Chondrocyte (in vitro differentiated cells): ENCODE data around the gene MAP1B. TPM values are rescaled to one million over a fixed set of nuclear protein-coding genes. Genes with fewer than 3 reads are reported as not detected.

ENCODE experiments used
- DNase-seq: peaks from one replicate; pipeline ENCODE4 v3.0.0; 2021; ENCODE audit warnings: mixed read lengths, low spot score
- H3K27ac Mint-ChIP-seq: one replicate; pipeline ENCODE4 v1.8.0; 2021; ENCODE audit warnings: mild to moderate bottlenecking, moderate library complexity, mixed read lengths; ENCODE audit not compliant: unreplicated experiment
- H3K27me3 Mint-ChIP-seq: 2 replicates; pipeline ENCODE4 v1.8.0; 2021; ENCODE audit warnings: low read depth, mixed read lengths
- H3K36me3 Mint-ChIP-seq: 2 replicates; pipeline ENCODE4 v1.8.0; 2021; ENCODE audit warnings: low read depth, mixed read lengths
- H3K4me1 Mint-ChIP-seq: 2 replicates; pipeline ENCODE4 v1.8.0; 2021; ENCODE audit warnings: low read depth, mild to moderate bottlenecking, mixed read lengths
- H3K4me3 Mint-ChIP-seq: one replicate; pipeline ENCODE4 v1.8.0; 2021; ENCODE audit warnings: mild to moderate bottlenecking, moderate library complexity, mixed read lengths; ENCODE audit not compliant: unreplicated experiment
- H3K9me3 Mint-ChIP-seq: 2 replicates; pipeline ENCODE4 v1.8.0; 2021; ENCODE audit warnings: low read depth, mixed read lengths
- CTCF ChIP-seq: fragments of 200-600 bp; sonication (generic); IDR thresholded peaks from 2 replicates; pipeline ENCODE4 v1.5.0; 2021; ENCODE audit warnings: antibody characterized with exemption, mild to moderate bottlenecking, moderate library complexity
- total RNA-seq: library from RNA; stranded (reverse); gene quantifications from 3 replicates; pipeline ENCODE4 v1.2.1, GENCODE V29; 2021

MAP1B gene
- total RNA-seq, 1 donor from 2014 or later, result 411 TPM

DNA sequence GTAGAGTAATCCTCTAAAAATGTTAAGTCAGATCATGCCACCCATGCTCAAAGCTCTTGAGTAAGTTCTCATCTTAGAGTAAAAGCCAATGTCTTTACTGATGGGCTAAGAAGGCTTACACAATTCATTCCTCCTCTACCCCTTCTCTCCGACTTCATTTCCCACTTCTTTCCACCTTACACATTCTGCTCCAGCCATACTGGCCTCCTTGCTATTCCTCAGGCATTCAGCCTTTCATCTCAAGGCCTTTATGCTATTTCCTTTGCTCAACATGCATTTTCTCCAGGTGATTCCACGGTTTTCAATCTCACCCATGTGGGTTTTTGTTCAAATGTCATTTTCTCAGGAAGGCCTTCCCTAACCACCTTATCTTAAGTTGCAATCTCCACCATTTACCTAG lies 104.9 kb downstream of the MAP1B start:
- Mint-ChIP-seq H3K4me1 (peaks cover 49% of the 10 kb centered on the region), H3K4me3 (no peak overlapping the region), H3K36me3 (peaks cover 18% of the 10 kb centered on the region), H3K27ac (peak overlapping the region; percentile 87), H3K9me3 (no peaks in the 10 kb centered on the region), H3K27me3 (no peaks in the 10 kb centered on the region)
- no peak for TF ChIP-seq CTCF
- no peak for DNase-seq

DNA sequence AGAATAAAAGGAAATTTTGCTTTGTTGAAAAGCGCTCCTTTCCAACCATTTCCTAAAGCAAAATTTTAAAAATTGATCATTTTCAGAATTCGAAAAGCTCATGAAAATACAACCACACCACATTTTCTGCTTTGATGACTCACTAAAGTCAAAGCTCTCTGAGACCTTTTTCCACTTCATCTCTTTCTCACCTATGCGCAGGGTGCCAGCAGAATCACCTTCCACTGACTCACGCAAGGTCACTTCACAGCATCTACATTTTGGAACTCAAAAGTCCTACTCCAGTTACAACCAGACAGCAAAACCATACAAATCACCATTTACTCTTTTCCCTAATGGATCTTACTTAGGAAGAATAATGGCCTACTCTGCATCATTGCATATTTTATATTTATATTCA lies 106.2 kb downstream of the MAP1B start:
- H3K4me3 Mint-ChIP-seq, result no peak overlapping the region
- no peak for TF ChIP-seq CTCF
- H3K9me3 Mint-ChIP-seq, result no peaks in the 10 kb centered on the region
- peaks cover 22% of the 10 kb centered on the region for H3K36me3 Mint-ChIP-seq
- H3K27ac Mint-ChIP-seq, result no peak overlapping the region
- DNase-seq, result no peak
- H3K4me1 Mint-ChIP-seq, result peaks cover 41% of the 10 kb centered on the region
- H3K27me3 Mint-ChIP-seq, result no peaks in the 10 kb centered on the region

DNA sequence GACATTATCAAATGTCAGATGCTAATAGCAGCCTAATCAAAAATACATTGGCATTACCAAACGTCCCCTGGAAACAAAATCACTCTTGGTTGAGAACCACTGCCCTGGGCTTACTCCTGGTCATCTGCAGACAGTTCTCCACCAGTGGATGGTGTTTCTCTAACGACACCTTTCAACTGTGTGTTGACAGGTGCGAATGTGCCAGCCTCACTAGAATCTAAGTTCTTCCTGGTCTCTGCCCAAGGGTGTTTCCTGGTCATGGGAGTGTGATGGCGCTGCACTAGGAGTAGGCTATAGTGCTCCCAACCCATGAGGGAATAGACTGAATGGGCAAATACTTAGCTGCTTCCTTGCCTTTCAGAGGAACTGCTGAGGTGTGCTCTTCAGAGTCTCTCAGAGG lies 106.9 kb downstream of the MAP1B start:
- no peaks in the 10 kb centered on the region for H3K27me3 Mint-ChIP-seq
- no peak for DNase-seq
- no peak overlapping the region for H3K27ac Mint-ChIP-seq
- TF ChIP-seq CTCF, result no peak
- H3K4me3 Mint-ChIP-seq, result no peak overlapping the region
- peaks cover 21% of the 10 kb centered on the region for H3K36me3 Mint-ChIP-seq
- no peaks in the 10 kb centered on the region for H3K9me3 Mint-ChIP-seq
- H3K4me1 Mint-ChIP-seq, result peaks cover 34% of the 10 kb centered on the region

DNA sequence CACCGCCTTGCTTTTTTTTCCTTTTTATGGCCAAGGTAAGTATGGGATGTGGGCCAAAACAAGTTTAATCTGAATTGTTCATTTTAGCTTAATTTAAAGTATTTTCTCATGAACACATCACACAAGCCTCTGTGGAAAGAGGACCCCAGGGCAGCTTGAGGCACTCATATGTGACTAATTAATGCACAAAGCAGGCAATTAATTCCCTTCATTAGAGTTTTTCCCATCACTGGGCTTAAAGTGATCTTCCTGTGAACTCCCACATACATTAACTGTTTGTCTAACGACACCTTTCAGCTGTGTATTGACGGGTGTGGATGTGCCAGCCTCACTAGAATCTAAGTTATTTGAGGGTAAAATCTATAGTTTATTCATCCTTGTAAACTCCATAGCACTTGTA lies 109.5 kb downstream of the MAP1B start:
- H3K9me3 Mint-ChIP-seq, result no peaks in the 10 kb centered on the region
- no peaks in the 10 kb centered on the region for H3K27me3 Mint-ChIP-seq
- H3K4me3 Mint-ChIP-seq, result no peak overlapping the region
- peaks cover 8% of the 10 kb centered on the region for H3K4me1 Mint-ChIP-seq
- peaks cover 24% of the 10 kb centered on the region for H3K36me3 Mint-ChIP-seq
- no peak overlapping the region for H3K27ac Mint-ChIP-seq
- no peak for TF ChIP-seq CTCF
- DNase-seq, result no peak

GRCh38 chr5:72221099-72221498 lies 113.8 kb downstream of the MAP1B start:
- H3K36me3 Mint-ChIP-seq, result peaks cover 40% of the 10 kb centered on the region
- H3K27me3 Mint-ChIP-seq, result no peaks in the 10 kb centered on the region
- no peak overlapping the region for H3K4me3 Mint-ChIP-seq
- H3K9me3 Mint-ChIP-seq, result no peaks in the 10 kb centered on the region
- TF ChIP-seq CTCF, result no peak
- H3K4me1 Mint-ChIP-seq, result peaks cover 25% of the 10 kb centered on the region
- DNase-seq, result no peak
- no peak overlapping the region for H3K27ac Mint-ChIP-seq
